ENCODE measurements around the gene DENND4B. TPM values are rescaled to one million over a fixed set of nuclear protein-coding genes. Genes with fewer than 3 reads are reported as not detected.

DENND4B gene
- total RNA-seq, 1 donor: 27.6 TPM

DNA sequence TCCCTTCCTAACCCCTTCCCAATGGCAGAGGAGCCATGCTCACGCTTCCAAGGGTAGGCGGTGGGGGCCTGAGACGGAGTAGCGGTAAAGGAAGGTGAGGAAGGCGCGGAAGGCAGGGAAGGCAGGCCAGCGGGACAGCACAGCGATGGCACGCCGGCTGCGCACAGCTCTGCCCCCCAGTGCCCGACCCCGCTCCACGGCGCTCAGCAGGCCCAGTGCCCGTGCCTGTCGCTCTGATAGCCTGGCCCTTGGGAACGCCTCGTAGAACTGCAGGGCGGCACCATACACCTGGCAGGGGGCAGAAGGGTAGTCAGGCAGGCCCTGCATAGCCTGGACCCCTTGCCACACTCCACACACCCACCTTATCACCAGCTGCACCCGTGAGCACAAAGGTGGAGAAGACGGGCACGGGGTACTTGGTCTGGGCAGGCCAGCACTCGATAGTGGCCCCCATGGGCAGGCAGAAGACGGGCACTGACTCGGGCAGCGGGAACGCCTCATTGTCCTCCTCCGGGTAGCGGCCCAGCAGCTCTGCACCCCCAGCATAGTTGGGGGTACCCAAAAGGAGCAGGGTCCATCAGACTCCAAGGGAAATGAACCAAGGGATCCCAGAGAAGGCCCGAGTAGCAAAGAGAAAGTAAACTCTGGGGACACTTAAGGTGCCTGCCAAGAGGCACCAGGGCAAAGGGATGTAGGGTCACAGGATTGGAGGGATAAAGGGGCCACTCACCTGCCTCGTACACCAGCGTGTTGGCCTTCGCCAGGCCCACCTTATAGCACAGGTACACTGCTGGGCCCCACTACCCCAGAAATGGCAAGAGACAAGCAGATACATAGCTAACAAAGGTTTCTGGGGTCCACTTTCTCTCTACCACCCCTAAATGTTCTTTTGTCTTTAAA, 4.4 kb downstream of the DENND4B start:
- H3K4me3 ChIP-seq (ENCODE audit: low read depth, low read length): no peak overlapping the region
- TF ChIP-seq, protein P1, sequence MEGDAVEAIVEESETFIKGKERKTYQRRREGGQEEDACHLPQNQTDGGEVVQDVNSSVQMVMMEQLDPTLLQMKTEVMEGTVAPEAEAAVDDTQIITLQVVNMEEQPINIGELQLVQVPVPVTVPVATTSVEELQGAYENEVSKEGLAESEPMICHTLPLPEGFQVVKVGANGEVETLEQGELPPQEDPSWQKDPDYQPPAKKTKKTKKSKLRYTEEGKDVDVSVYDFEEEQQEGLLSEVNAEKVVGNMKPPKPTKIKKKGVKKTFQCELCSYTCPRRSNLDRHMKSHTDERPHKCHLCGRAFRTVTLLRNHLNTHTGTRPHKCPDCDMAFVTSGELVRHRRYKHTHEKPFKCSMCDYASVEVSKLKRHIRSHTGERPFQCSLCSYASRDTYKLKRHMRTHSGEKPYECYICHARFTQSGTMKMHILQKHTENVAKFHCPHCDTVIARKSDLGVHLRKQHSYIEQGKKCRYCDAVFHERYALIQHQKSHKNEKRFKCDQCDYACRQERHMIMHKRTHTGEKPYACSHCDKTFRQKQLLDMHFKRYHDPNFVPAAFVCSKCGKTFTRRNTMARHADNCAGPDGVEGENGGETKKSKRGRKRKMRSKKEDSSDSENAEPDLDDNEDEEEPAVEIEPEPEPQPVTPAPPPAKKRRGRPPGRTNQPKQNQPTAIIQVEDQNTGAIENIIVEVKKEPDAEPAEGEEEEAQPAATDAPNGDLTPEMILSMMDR (IDR thresholded peaks at IDR 0.05; ENCODE audit: insufficient read depth, low read depth, low read length): no peak
- DNase-seq (ENCODE audit: low read depth): no peak

DNA sequence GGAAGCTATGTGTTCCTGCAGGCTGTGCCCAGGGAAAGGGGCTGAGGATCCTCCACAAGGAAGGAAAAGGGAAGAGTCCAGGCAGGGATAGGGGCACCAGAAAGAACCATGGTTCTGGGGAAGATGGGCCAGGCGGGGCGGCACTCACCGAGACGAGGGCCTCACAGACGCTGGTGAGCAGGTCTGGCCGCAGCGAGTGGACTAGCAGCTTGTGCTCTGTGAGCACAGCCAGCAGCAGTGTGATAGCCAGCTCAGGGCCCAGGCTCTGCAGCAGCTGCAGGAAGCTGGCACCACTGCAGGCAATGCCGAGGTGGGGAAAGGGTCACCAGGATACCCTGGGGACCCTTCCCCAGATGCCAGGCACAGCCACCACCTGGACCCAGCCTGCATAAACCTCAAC, 5.8 kb downstream of the DENND4B start:
- TF ChIP-seq, protein P1 (IDR thresholded peaks at IDR 0.05; ENCODE audit: insufficient read depth, low read depth, low read length): no peak
- H3K4me3 ChIP-seq (ENCODE audit: low read depth, low read length): no peak overlapping the region
- DNase-seq (ENCODE audit: low read depth): no peak

DNA sequence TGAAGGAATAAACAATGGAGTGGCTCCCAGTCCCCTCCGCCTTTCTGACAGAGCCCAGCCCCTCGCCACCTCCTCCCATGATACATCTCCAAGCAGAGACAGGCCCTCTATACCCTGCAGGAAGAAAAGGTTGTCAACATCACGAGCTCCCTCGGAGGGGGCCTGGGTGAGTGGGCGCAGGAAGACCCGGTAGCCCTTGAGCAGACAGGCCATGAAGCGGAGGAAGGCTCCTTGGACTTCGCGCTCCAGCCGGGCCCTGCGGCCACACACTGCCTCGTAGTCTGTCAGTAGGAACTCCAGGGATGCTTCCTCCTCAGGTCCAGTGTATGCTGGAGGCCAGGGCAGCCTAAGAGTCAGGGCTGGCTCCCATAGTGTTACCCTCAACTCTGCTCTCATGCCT, 7.0 kb downstream of the DENND4B start:
- no peak overlapping the region for H3K4me3 ChIP-seq (ENCODE audit: low read depth, low read length)
- no peak for DNase-seq (ENCODE audit: low read depth)
- TF ChIP-seq, protein P1 (IDR thresholded peaks at IDR 0.05; ENCODE audit: insufficient read depth, low read depth, low read length): no peak

DNA sequence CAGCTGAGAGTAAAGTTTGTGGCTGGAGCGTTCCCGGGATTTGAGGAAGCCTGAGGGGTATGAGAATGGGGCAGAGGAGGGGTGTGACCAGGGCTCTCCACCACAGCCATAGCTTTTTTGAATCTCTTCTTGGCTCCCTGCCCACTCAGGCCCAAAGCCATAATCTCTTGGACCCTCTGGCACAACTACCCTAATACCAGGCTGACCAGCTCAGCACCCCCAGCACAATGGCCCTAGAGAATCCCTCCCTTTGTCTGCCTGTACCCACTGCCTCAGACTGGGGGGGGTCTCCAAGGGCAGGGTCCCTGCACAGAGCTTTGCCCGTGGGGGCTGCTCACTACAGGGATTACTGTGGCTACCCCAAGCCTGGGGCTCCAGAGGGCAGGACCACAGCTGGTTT, 7.5 kb downstream of the DENND4B start:
- no peak for DNase-seq (ENCODE audit: low read depth)
- TF ChIP-seq, protein P1 (IDR thresholded peaks at IDR 0.05; ENCODE audit: insufficient read depth, low read depth, low read length): no peak
- H3K4me3 ChIP-seq (ENCODE audit: low read depth, low read length): no peak overlapping the region

DNA sequence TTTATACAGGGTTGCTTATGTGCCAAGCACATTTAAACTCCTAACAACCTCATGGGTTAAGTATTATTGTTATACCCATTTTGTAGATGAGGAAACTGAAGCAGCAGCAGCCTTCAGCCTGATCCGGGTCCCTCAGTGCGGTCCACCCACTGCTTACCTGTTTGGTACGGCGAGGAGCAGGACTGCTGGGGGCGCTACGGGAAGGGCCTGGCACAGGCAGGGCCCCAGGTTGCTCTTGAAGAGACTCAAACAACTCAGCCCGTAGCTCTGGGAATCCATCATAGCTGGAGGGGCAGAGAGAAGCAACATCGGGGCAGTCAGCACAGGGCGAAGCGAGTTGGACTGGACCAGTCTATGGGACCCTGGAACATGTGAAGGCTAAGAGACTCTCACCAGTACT, 9.2 kb downstream of the DENND4B start:
- no peak for DNase-seq (ENCODE audit: low read depth)
- TF ChIP-seq, protein P1 (IDR thresholded peaks at IDR 0.05; ENCODE audit: insufficient read depth, low read depth, low read length): no peak
- no peak overlapping the region for H3K4me3 ChIP-seq (ENCODE audit: low read depth, low read length)

DNA sequence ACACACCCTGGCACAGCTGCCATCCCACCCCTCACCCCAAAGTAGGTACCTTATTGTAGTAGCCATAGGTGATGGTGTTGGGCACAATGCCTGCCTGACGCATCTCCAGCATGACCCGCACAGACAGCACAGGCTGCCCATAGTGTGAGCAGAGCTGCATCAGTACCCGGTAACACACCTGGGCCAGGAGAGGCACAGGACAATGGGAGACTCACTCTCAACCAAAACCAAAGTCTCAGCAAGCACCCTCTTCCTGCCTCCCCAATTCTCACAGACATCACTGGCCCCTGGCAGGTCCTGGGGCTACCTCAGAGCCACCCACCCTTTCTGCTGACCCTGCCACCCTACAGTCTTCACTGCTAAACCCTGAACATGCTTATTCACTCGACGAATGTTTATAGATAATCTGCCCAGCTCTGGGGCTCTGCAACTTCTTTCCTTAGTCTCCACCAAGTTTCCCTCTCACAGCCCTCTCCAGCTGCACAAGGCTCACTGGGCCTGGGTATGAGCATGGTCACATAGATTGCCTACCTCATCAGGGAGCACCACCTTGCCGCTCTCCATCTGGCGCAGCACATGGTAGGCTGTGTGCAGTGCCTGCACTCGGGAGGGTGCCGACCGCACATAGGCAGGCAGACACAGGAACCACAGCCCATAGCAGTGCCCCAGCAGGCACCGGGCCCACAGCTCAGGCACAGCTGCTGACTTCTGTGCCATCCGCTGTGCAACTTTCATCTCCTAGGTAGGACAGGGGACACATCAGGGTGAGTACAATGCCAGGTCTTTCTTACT, 10.3 kb downstream of the DENND4B start:
- H3K4me3 ChIP-seq (ENCODE audit: low read depth, low read length): no peak overlapping the region
- no peak for DNase-seq (ENCODE audit: low read depth)
- TF ChIP-seq, protein P1 (IDR thresholded peaks at IDR 0.05; ENCODE audit: insufficient read depth, low read depth, low read length): no peak

Measured in fibroblast of villous mesenchyme (primary cell).